Thyroid gland (tissue), 4 donors: Measurements from ENCODE around the gene POU4F1.

ENCODE experiments used
- POLR2A ChIP-seq, 2 donors: fragments of 450-650 bp; IDR thresholded peaks; one replicate each; pipeline ENCODE4 v1.6.1; 2017; ENCODE audit warnings: antibody characterized with exemption in 2 of 2, mild to moderate bottlenecking in 2 of 2, moderate library complexity in 1 of 2
- TF ChIP-seq, protein P1 (sequence below), 6 experiments: fragments of 200-600 bp in 3 of 6; fragments of 450-650 bp in 3 of 6; sonication (generic) in 3 of 6; IDR thresholded peaks; one replicate each; pipeline ENCODE4 v1.5.1; 2016 to 2019; ENCODE audit warnings: antibody characterized with exemption in 6 of 6, mild to moderate bottlenecking in 2 of 6, inconsistent platforms in 1 of 6, moderate library complexity in 1 of 6

- no peak for TF ChIP-seq POLR2A (IDR thresholded peaks at IDR 0.05)
- TF ChIP-seq, protein P1, sequence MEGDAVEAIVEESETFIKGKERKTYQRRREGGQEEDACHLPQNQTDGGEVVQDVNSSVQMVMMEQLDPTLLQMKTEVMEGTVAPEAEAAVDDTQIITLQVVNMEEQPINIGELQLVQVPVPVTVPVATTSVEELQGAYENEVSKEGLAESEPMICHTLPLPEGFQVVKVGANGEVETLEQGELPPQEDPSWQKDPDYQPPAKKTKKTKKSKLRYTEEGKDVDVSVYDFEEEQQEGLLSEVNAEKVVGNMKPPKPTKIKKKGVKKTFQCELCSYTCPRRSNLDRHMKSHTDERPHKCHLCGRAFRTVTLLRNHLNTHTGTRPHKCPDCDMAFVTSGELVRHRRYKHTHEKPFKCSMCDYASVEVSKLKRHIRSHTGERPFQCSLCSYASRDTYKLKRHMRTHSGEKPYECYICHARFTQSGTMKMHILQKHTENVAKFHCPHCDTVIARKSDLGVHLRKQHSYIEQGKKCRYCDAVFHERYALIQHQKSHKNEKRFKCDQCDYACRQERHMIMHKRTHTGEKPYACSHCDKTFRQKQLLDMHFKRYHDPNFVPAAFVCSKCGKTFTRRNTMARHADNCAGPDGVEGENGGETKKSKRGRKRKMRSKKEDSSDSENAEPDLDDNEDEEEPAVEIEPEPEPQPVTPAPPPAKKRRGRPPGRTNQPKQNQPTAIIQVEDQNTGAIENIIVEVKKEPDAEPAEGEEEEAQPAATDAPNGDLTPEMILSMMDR (IDR thresholded peaks at IDR 0.05): no peak
Observed at GRCh38 chr13:78595495-78596398, 7.6 kb downstream of the POU4F1 start.
